Activated naive CD4-positive, alpha-beta T cell treated with anti-CD3 and anti-CD28 coated beads, Interleukin-2, amount 10 ng/mL, durations not matched to agents 7 days and 5 days (primary cell): ENCODE results near the gene PADI1.

Source experiments
- CTCF ChIA-PET: fragments of 350-600 bp; sonication (Branson Sonifier 250); formaldehyde crosslinking; loops from one replicate; lab custom pipeline; 2021; ENCODE audit warnings: antibody characterized with exemption; lab: Charles Lee
- DNase-seq: peaks from one replicate; pipeline ENCODE4 v3.0.0-alpha.2; 2020
- H3K27ac Mint-ChIP-seq: one replicate; pipeline ENCODE4 v1.8.0; 2021; ENCODE audit warnings: mild to moderate bottlenecking, moderate library complexity, mixed read lengths
- H3K27me3 Mint-ChIP-seq: one replicate; pipeline ENCODE4 v1.8.0; 2021; ENCODE audit warnings: mild to moderate bottlenecking, mixed read lengths
- H3K36me3 Mint-ChIP-seq: one replicate; pipeline ENCODE4 v1.8.0; 2021; ENCODE audit warnings: mixed read lengths
- H3K4me1 Mint-ChIP-seq: one replicate; pipeline ENCODE4 v1.8.0; 2021; ENCODE audit warnings: mixed read lengths
- H3K4me3 Mint-ChIP-seq: one replicate; pipeline ENCODE4 v1.8.0; 2021; ENCODE audit warnings: mild to moderate bottlenecking, moderate library complexity, mixed read lengths
- H3K9me3 Mint-ChIP-seq: one replicate; pipeline ENCODE4 v1.8.0; 2021; ENCODE audit warnings: mixed read lengths

The PADI1 gene

GRCh38 chr1:17211377-17211776, 6.4 kb downstream of the PADI1 start:
- Mint-ChIP-seq H3K36me3 (no peaks in the 10 kb centered on the region), H3K27ac (no peak overlapping the region), H3K9me3 (no peaks in the 10 kb centered on the region), H3K27me3 (peaks cover 95% of the 10 kb centered on the region), H3K4me3 (no peak overlapping the region), H3K4me1 (peaks cover 53% of the 10 kb centered on the region)
- CTCF ChIA-PET = interaction anchor here (1.6 kb wide), 1 partner anchor 25 kb away, joined by 4 read pairs; no protein-coding TSS in a partner anchor
- no peak for DNase-seq

- no peaks in the 10 kb centered on the region for H3K9me3 Mint-ChIP-seq
- H3K27me3 Mint-ChIP-seq = peaks cover 95% of the 10 kb centered on the region
- H3K36me3 Mint-ChIP-seq = no peaks in the 10 kb centered on the region
- no peak overlapping the region for H3K27ac Mint-ChIP-seq
- no peak overlapping the region for H3K4me3 Mint-ChIP-seq
- H3K4me1 Mint-ChIP-seq = peaks cover 50% of the 10 kb centered on the region
- DNase-seq = no peak
- CTCF ChIA-PET = interaction anchor here (1.6 kb wide), 1 partner anchor 25 kb away, joined by 4 read pairs; no protein-coding TSS in a partner anchor
Measured at GRCh38 chr1:17212009-17212408, 7.1 kb downstream of the PADI1 start.

DNA sequence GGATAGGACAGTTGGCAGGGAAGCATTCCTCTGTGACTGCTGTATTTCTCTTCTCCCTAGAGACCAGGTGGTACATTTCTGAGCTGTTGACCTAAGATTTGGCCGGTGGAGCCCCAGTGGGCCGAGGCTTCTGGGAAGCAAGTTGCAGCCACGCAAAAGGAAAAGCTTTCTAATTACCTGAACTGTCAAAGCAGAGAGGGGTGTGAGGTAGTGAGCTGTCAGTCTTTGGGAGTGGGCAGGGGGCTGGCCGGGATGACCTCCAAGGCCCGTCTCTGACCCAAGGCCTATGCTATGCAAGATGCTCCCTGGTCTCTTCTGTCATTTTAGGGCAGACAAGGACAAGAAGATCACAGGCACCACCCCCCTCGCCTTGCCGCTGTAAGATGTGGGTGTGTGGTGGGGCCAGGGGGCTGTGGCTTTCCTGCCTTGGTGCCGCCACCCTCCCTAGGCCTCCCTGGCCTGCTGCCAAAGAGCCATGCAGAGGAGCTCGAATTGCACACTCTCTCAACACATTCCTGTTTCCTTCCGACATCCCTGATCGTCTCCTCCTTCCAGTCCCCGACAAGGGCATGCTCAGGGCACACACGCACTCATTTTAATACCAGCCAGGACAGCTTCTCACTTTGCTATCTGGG, 7.7 kb downstream of the PADI1 start:
- H3K27me3 Mint-ChIP-seq = peaks cover 91% of the 10 kb centered on the region
- peak; percentile 78 for DNase-seq
- no peaks in the 10 kb centered on the region for H3K36me3 Mint-ChIP-seq
- peaks cover 44% of the 10 kb centered on the region for H3K4me1 Mint-ChIP-seq
- H3K4me3 Mint-ChIP-seq = peak overlapping the region; percentile 9
- no peak overlapping the region for H3K27ac Mint-ChIP-seq
- H3K9me3 Mint-ChIP-seq = no peaks in the 10 kb centered on the region
- CTCF ChIA-PET = interaction anchor here (0.7 to 1.6 kb wide), 3 partner anchors 14 to 88 kb away, joined by 3 to 7 read pairs (median 4); no protein-coding TSS in a partner anchor

GRCh38 chr1:17213148-17213781, 8.3 kb downstream of the PADI1 start:
- Mint-ChIP-seq H3K36me3 (no peaks in the 10 kb centered on the region), H3K9me3 (no peaks in the 10 kb centered on the region), H3K27ac (no peak overlapping the region), H3K4me3 (no peak overlapping the region), H3K4me1 (peaks cover 37% of the 10 kb centered on the region), H3K27me3 (peaks cover 86% of the 10 kb centered on the region)
- CTCF ChIA-PET = interaction anchor here (0.7 to 1.6 kb wide), 4 partner anchors 14 to 88 kb away, joined by 3 to 7 read pairs (median 4); no protein-coding TSS in a partner anchor
- DNase-seq = no peak

DNA sequence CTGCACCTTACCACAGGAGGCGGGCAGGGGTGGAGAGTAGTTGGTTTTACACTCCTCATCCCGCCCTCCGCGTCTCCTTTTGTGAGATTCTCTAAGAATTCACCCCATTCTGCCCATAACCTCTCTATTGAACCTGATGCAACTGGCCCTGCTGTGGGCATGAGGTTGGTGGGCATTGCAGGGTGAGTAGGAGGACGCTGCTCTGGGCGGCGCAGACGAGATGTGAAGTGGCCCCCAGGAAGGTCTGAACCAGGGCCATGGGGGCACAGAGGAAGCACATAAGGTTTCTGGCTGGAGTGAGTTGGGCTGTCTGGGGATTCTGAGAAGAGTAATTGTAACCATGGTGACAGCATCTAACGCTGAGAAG, 8.8 kb downstream of the PADI1 start:
- H3K36me3 Mint-ChIP-seq = no peaks in the 10 kb centered on the region
- H3K4me3 Mint-ChIP-seq = no peak overlapping the region
- CTCF ChIA-PET = interaction anchor here (0.7 kb wide), 1 partner anchor 23 kb away, joined by 3 read pairs; no protein-coding TSS in a partner anchor
- DNase-seq = no peak
- H3K9me3 Mint-ChIP-seq = no peaks in the 10 kb centered on the region
- peaks cover 82% of the 10 kb centered on the region for H3K27me3 Mint-ChIP-seq
- no peak overlapping the region for H3K27ac Mint-ChIP-seq
- H3K4me1 Mint-ChIP-seq = peaks cover 33% of the 10 kb centered on the region

- no peaks in the 10 kb centered on the region for H3K36me3 Mint-ChIP-seq
- peaks cover 69% of the 10 kb centered on the region for H3K27me3 Mint-ChIP-seq
- CTCF ChIA-PET = interaction anchor here (0.8 kb wide), 1 partner anchor 14 kb away, joined by 3 read pairs; no protein-coding TSS in a partner anchor
- no peak overlapping the region for H3K4me3 Mint-ChIP-seq
- no peak overlapping the region for H3K27ac Mint-ChIP-seq
- no peak for DNase-seq
- peaks cover 29% of the 10 kb centered on the region for H3K4me1 Mint-ChIP-seq
- no peaks in the 10 kb centered on the region for H3K9me3 Mint-ChIP-seq
Measured at GRCh38 chr1:17214876-17215544, 10.1 kb downstream of the PADI1 start.

DNA sequence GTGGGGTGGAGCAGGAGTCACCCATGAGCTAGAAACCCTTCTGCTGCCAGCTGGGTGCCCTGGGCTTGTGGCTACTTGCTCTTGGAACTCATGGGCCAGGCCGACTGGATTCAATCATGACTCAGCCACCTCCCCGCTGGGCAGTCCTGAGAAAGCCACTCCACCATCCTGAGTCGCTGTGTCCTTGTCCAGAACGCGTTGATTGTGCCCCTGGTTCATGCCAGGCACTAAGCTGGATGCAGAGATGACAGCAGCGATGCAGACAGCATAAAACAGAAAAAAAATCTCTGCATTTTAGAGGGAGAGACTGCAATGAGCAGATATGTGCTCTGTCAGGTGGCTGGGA, 10.6 kb downstream of the PADI1 start:
- CTCF ChIA-PET = interaction anchor here (0.8 kb wide), 1 partner anchor 14 kb away, joined by 3 read pairs; no protein-coding TSS in a partner anchor
- H3K4me3 Mint-ChIP-seq = no peak overlapping the region
- DNase-seq = no peak
- no peaks in the 10 kb centered on the region for H3K9me3 Mint-ChIP-seq
- H3K4me1 Mint-ChIP-seq = peaks cover 29% of the 10 kb centered on the region
- H3K36me3 Mint-ChIP-seq = no peaks in the 10 kb centered on the region
- H3K27ac Mint-ChIP-seq = no peak overlapping the region
- peaks cover 64% of the 10 kb centered on the region for H3K27me3 Mint-ChIP-seq

GRCh38 chr1:17216078-17216477, 11.2 kb downstream of the PADI1 start:
- DNase-seq = no peak
- peaks cover 25% of the 10 kb centered on the region for H3K4me1 Mint-ChIP-seq
- no peak overlapping the region for H3K27ac Mint-ChIP-seq
- no peaks in the 10 kb centered on the region for H3K36me3 Mint-ChIP-seq
- CTCF ChIA-PET = no interaction called here
- H3K4me3 Mint-ChIP-seq = no peak overlapping the region
- H3K9me3 Mint-ChIP-seq = no peaks in the 10 kb centered on the region
- H3K27me3 Mint-ChIP-seq = peaks cover 59% of the 10 kb centered on the region

- CTCF ChIA-PET = no interaction called here
- Mint-ChIP-seq H3K9me3 (no peaks in the 10 kb centered on the region), H3K4me3 (no peak overlapping the region), H3K27me3 (peaks cover 52% of the 10 kb centered on the region), H3K27ac (no peak overlapping the region), H3K36me3 (no peaks in the 10 kb centered on the region), H3K4me1 (peaks cover 13% of the 10 kb centered on the region)
- DNase-seq = no peak
Measured at GRCh38 chr1:17217607-17218006, 12.7 kb downstream of the PADI1 start.

GRCh38 chr1:17218939-17219338, 14.0 kb downstream of the PADI1 start:
- Mint-ChIP-seq H3K27ac (no peak overlapping the region), H3K4me3 (no peak overlapping the region), H3K27me3 (peaks cover 48% of the 10 kb centered on the region), H3K9me3 (no peaks in the 10 kb centered on the region), H3K4me1 (peaks cover 1% of the 10 kb centered on the region), H3K36me3 (no peaks in the 10 kb centered on the region)
- no peak for DNase-seq
- CTCF ChIA-PET = no interaction called here

- Mint-ChIP-seq H3K9me3 (no peaks in the 10 kb centered on the region), H3K27me3 (peaks cover 42% of the 10 kb centered on the region), H3K4me1 (no peaks in the 10 kb centered on the region), H3K4me3 (no peak overlapping the region), H3K36me3 (no peaks in the 10 kb centered on the region), H3K27ac (no peak overlapping the region)
- CTCF ChIA-PET = no interaction called here
- no peak for DNase-seq
Measured at GRCh38 chr1:17220287-17220686, 15.4 kb downstream of the PADI1 start.

- Mint-ChIP-seq H3K9me3 (no peaks in the 10 kb centered on the region), H3K36me3 (no peaks in the 10 kb centered on the region), H3K4me1 (no peaks in the 10 kb centered on the region), H3K4me3 (no peak overlapping the region), H3K27ac (no peak overlapping the region), H3K27me3 (peaks cover 29% of the 10 kb centered on the region)
- no peak for DNase-seq
- CTCF ChIA-PET = interaction anchor here (1.7 kb wide), 1 partner anchor 14 kb away, joined by 3 read pairs; no protein-coding TSS in a partner anchor
Measured at GRCh38 chr1:17222557-17222956, 17.6 kb downstream of the PADI1 start.

DNA sequence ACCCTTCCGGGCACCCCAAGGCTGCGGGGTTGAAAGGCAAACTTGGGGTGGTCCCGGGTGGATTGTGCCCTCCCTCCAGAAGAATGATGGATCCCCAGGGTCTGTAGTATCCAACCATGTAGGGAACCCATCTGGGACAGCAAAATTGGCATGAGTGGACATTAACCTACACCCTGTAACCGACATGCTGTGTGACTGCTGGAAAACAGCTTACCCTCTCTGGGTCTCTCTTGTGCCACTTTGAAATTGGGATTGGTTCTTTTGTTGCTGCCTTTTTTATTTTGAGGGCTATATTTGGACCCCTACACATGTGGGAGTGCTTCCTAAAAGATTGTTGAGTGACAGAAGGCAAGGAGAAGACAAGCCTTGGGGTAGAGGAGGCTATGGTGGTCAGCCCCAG, 19.5 kb downstream of the PADI1 start:
- Mint-ChIP-seq H3K4me3 (no peak overlapping the region), H3K27me3 (peaks cover 29% of the 10 kb centered on the region), H3K36me3 (no peaks in the 10 kb centered on the region), H3K9me3 (no peaks in the 10 kb centered on the region), H3K4me1 (no peaks in the 10 kb centered on the region), H3K27ac (no peak overlapping the region)
- CTCF ChIA-PET = no interaction called here
- no peak for DNase-seq

- DNase-seq = no peak
- H3K4me1 Mint-ChIP-seq = no peaks in the 10 kb centered on the region
- no peak overlapping the region for H3K4me3 Mint-ChIP-seq
- CTCF ChIA-PET = no interaction called here
- no peaks in the 10 kb centered on the region for H3K36me3 Mint-ChIP-seq
- H3K27me3 Mint-ChIP-seq = peaks cover 29% of the 10 kb centered on the region
- no peaks in the 10 kb centered on the region for H3K9me3 Mint-ChIP-seq
- H3K27ac Mint-ChIP-seq = no peak overlapping the region
Measured at GRCh38 chr1:17225140-17225539, 20.2 kb downstream of the PADI1 start.
